ENCODE results near the gene LTB4R2.

- no peak for TF ChIP-seq POLR2A (IDR thresholded peaks at IDR 0.05)
- no peak for TF ChIP-seq CTCF (IDR thresholded peaks at IDR 0.05)
Measured at GRCh38 chr14:24342889-24343288, 32.9 kb downstream of the LTB4R2 start.

All from heart left ventricle (tissue), 13 donors.